Esophagus muscularis mucosa (tissue), 4 donors: ENCODE data around the gene CCNB3. TPM values are rescaled to one million over a fixed set of nuclear protein-coding genes. Genes with fewer than 3 reads are reported as not detected.

Experiments
- DNase-seq: peaks from one replicate; pipeline ENCODE4 v3.0.0-alpha.2; 2017; ENCODE audit errors: extremely low spot score
- H3K27ac ChIP-seq, 4 donors: fragments of 200-600 bp; sonication (generic); replicated peaks in 1 of 4; 1 replicate in 3 of 4; 2 replicates in 1 of 4; pipeline ENCODE4 v1.5.1; 2016 to 2019; ENCODE audit warnings: mild to moderate bottlenecking in 1 of 4
- H3K27me3 ChIP-seq, 4 donors: fragments of 200-600 bp; sonication (generic); one replicate each; pipeline versions ENCODE4 v1.5.1 to v1.6.0; 2016 to 2019
- H3K36me3 ChIP-seq, 4 donors: fragments of 200-600 bp; sonication (generic); one replicate each; pipeline ENCODE4 v1.5.1; 2016 to 2019
- H3K4me1 ChIP-seq, 4 donors: fragments of 200-600 bp; sonication (generic); one replicate each; pipeline ENCODE4 v1.5.1; 2016 to 2019
- H3K4me3 ChIP-seq, 4 donors: fragments of 200-600 bp; sonication (generic); 1 replicate in 2 of 4; 2 replicates in 2 of 4; pipeline ENCODE4 v1.5.1; 2016 to 2019; ENCODE audit warnings: mild to moderate bottlenecking in 4 of 4, moderate library complexity in 1 of 4
- H3K9me3 ChIP-seq, 4 donors: fragments of 200-600 bp; sonication (generic); 1 replicate in 3 of 4; 2 replicates in 1 of 4; pipeline ENCODE4 v1.5.1; 2016 to 2019
- EP300 ChIP-seq: sonication (generic); formaldehyde crosslinking; IDR thresholded peaks from one replicate; pipeline ENCODE4 v1.6.1; 2017; ENCODE audit warnings: antibody characterized with exemption
- POLR2A ChIP-seq: fragments of 450-650 bp; IDR thresholded peaks from one replicate; pipeline ENCODE4 v1.6.1; 2017; ENCODE audit warnings: antibody characterized with exemption, moderate library complexity, mild to moderate bottlenecking, low read depth
- POLR2AphosphoS5 ChIP-seq, 2 donors: sonication (generic); formaldehyde crosslinking; IDR thresholded peaks; one replicate each; pipeline ENCODE4 v1.6.1; 2017; ENCODE audit warnings: antibody characterized with exemption in 2 of 2
- WGBS: methylation state at CpG from one replicate; pipeline ENCODE4 v1.1.5; 2018; 5-methylcytosine and 5-hydroxymethylcytosine counted together
- intact Hi-C: fragments of 100-400 bp; cut with DNase I; formaldehyde crosslinking; loops from one replicate; pipeline ENCODE4 v1.15.1; 2023
- total RNA-seq, 4 donors: library from RNA; depleted of rRNA; stranded (reverse); fragments of >200 nt; gene quantifications; one replicate each; pipeline versions ENCODE4 v1.1.0 to v1.2.1, GENCODE V29; 2016
- TF ChIP-seq, protein P1 (sequence below), 3 experiments: fragments of 200-600 bp in 2 of 3; fragments of 450-650 bp in 1 of 3; sonication (generic) in 2 of 3; IDR thresholded peaks; one replicate each; pipeline ENCODE4 v1.5.1; 2017 to 2019; ENCODE audit warnings: antibody characterized with exemption in 3 of 3, mild to moderate bottlenecking in 2 of 3, moderate library complexity in 1 of 3

CCNB3 gene
- total RNA-seq, 4 donors from 2014 or later, result under 0.01 to 4.9 (median 3.1) TPM; not detected in 1

DNA sequence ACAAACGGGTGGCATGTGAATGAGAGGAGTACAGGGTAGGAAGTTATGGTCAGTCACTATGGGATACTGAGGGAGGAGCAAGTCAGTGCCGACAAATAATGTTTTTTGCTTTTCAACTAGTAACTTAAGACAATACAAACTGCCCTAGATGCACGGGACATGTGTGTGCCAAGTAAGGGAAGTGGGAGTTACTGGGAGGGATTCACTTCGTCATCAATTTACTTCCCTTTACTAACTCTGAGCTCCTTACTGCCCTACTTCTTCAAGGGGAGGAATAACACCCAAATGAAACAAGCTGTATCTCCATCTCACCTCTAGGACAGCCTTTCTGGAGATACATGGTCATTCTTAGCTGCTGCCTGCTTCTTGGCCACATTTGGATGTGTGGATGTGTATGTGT, 168.4 kb downstream of the CCNB3 start:
- H3K4me3 ChIP-seq, result no peak overlapping the region
- H3K27ac ChIP-seq, result no peak overlapping the region
- TF ChIP-seq EP300, result no peak
- TF ChIP-seq POLR2AphosphoS5 (IDR thresholded peaks at IDR 0.05), result no peak
- TF ChIP-seq, protein P1, sequence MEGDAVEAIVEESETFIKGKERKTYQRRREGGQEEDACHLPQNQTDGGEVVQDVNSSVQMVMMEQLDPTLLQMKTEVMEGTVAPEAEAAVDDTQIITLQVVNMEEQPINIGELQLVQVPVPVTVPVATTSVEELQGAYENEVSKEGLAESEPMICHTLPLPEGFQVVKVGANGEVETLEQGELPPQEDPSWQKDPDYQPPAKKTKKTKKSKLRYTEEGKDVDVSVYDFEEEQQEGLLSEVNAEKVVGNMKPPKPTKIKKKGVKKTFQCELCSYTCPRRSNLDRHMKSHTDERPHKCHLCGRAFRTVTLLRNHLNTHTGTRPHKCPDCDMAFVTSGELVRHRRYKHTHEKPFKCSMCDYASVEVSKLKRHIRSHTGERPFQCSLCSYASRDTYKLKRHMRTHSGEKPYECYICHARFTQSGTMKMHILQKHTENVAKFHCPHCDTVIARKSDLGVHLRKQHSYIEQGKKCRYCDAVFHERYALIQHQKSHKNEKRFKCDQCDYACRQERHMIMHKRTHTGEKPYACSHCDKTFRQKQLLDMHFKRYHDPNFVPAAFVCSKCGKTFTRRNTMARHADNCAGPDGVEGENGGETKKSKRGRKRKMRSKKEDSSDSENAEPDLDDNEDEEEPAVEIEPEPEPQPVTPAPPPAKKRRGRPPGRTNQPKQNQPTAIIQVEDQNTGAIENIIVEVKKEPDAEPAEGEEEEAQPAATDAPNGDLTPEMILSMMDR (IDR thresholded peaks at IDR 0.05), result no peak
- TF ChIP-seq POLR2A, result no peak
- no peaks in the 10 kb centered on the region for H3K4me1 ChIP-seq
- 64% methylated on average over 4 of the region's 4 CpGs for WGBS
- intact Hi-C loops, result no loop called here
- DNase-seq, result no peak
- no peaks in the 10 kb centered on the region for H3K36me3 ChIP-seq
- H3K27me3 ChIP-seq, result no peaks in the 10 kb centered on the region
- H3K9me3 ChIP-seq, result no peaks in the 10 kb centered on the region

DNA sequence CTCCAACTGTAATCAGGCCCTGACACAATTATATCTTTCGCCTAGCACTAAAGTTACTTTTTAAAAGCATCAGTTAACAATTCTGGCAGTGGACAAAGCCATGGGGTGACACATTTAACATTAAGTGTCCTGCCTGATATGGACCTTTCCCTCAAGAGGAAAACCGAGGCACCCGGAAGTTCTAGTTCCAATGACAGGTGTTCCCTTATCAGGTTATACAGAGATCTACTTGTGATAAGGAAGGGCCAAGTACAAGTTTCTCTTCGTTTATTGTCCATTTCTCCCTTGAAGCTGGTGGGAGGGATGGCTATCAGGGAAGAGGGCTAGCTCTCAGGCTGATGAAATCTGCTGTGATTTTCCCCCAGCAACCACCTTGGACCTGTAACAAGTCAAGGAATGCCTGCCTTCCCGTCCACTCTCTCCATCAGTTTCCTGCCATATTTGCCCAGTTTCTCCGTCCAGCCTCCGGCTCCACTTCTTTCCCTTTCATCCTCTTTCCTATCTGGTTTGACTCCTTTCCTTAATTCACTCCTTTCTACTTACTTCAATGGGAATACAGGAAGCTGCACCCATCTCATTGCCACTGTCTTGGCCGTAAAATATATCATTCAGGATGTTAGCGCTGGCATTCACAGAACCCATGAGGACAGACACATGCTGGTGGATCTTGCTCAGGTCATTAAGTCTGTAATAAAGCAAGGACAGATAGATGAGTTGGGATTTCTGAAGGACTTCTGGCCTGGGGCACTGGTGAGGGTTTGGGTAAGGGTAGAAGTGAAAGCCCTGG, 171.1 kb downstream of the CCNB3 start:
- Histone ChIP-seq H3K4me1 (no peaks in the 10 kb centered on the region), H3K9me3 (no peaks in the 10 kb centered on the region), H3K27ac (no peak overlapping the region), H3K36me3 (no peaks in the 10 kb centered on the region), H3K27me3 (no peaks in the 10 kb centered on the region), H3K4me3 (no peak overlapping the region)
- peak; percentile 37 for DNase-seq
- TF ChIP-seq POLR2A (no peak), EP300 (no peak), POLR2AphosphoS5 (IDR thresholded peaks at IDR 0.05) (no peak)
- TF ChIP-seq, protein P1 (IDR thresholded peaks at IDR 0.05), result no peak
- intact Hi-C loops, result no loop called here
- WGBS, result 75% methylated on average over 9 of the region's 9 CpGs

DNA sequence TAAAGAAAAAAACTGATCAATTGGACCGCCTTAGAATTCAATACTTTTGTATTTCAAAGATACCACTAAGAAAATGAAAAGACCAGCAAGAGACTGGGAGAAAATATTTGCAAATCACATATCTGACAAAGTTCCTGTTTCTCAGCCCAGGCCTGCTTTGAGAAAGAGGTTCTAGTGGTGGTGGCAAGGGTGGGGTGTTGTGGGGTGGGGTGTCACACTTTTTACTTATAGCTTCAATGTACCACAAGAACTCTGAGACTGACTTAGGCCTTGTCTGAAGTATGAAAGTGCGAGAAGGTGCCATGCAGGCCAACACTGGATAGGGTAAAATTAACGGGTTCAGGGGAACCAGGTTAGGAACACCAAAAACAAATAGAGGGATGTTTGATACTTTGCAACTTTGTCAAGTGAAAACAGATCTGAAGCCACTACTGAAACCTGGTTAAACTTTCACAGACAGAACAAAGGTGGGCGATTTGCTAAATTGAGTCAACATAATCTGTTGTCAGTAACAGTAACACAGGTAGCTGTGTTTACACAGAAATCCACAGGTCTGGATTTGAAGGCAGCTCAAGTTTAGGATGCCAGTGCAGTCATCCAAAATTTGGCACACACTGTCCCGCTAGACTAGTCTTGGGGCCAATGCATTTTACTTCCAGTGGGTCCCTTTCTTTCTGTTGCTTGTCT, 177.3 kb downstream of the CCNB3 start:
- no peaks in the 10 kb centered on the region for H3K9me3 ChIP-seq
- H3K4me3 ChIP-seq, result no peak overlapping the region
- WGBS, result 75% methylated on average over 5 of the region's 5 CpGs
- no peak for TF ChIP-seq POLR2A
- no peak for TF ChIP-seq EP300
- TF ChIP-seq, protein P1 (IDR thresholded peaks at IDR 0.05), result no peak
- TF ChIP-seq POLR2AphosphoS5 (IDR thresholded peaks at IDR 0.05), result no peak
- no peaks in the 10 kb centered on the region for H3K36me3 ChIP-seq
- H3K27me3 ChIP-seq, result no peaks in the 10 kb centered on the region
- no peak for DNase-seq
- intact Hi-C loops, result no loop called here
- H3K27ac ChIP-seq, result no peak overlapping the region
- no peaks in the 10 kb centered on the region for H3K4me1 ChIP-seq

DNA sequence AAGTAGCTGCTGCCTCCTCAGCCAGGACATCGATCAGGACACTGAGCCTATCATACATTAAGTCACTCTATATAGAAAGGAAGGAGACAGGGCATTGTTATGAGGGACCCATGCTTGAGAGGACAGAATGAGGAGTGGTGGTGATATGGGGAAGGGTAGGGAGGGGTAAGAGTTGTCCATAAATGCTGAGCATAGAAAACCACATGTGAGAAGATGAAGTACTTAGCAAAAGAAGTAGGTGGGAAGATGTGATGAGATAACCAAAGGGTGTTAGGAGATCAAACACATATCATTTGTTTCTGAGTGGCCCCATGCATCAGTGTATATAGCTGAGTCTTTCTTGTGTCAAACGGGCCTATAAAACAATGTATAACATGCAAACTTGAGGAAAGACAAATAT, 182.0 kb downstream of the CCNB3 start:
- H3K4me3 ChIP-seq, result no peak overlapping the region
- 72% methylated on average over 2 of the region's 2 CpGs for WGBS
- no peaks in the 10 kb centered on the region for H3K9me3 ChIP-seq
- H3K36me3 ChIP-seq, result no peaks in the 10 kb centered on the region
- no peaks in the 10 kb centered on the region for H3K4me1 ChIP-seq
- H3K27me3 ChIP-seq, result no peaks in the 10 kb centered on the region
- TF ChIP-seq, protein P1 (IDR thresholded peaks at IDR 0.05), result no peak
- TF ChIP-seq POLR2AphosphoS5 (IDR thresholded peaks at IDR 0.05) (no peak), EP300 (no peak), POLR2A (no peak)
- H3K27ac ChIP-seq, result no peak overlapping the region
- intact Hi-C loops, result no loop called here
- no peak for DNase-seq
